HUES6 (cell line): ENCODE results near the gene PSD2.

Source experiments
- H3K27ac ChIP-seq: 2 replicates; pipeline ENCODE4 v1.7.0; 2013; ENCODE audit warnings: low read depth, mild to moderate bottlenecking, low read length, inconsistent platforms
- H3K27me3 ChIP-seq: 2 replicates; pipeline ENCODE4 v1.6.1; 2013; ENCODE audit warnings: low read length; ENCODE audit not compliant: control insufficient read depth, insufficient read depth
- H3K36me3 ChIP-seq: 2 replicates; pipeline ENCODE4 v1.6.1; 2013; ENCODE audit warnings: low read length; ENCODE audit not compliant: control insufficient read depth, insufficient read depth
- H3K4me1 ChIP-seq: 2 replicates; pipeline ENCODE4 v1.6.1; 2013; ENCODE audit warnings: low read length; ENCODE audit not compliant: control insufficient read depth, insufficient read depth
- H3K4me3 ChIP-seq: 2 replicates; pipeline ENCODE4 v1.5.1; 2013; ENCODE audit warnings: low read depth, low read length
- H3K9ac ChIP-seq: one replicate; pipeline ENCODE4 v1.6.1; 2013; ENCODE audit warnings: mild to moderate bottlenecking, low read length
- H3K9me3 ChIP-seq: 2 replicates; pipeline ENCODE4 v1.6.1; 2013; ENCODE audit warnings: low read depth, low read length; ENCODE audit not compliant: control insufficient read depth, insufficient read depth

PSD2 gene

GRCh38 chr5:139795074-139796001 is at the start of gene PSD2:
TSS of gene PSD2 (plus strand) at chr5:139795808. CDS start at chr5:139809441, 13,633 bp downstream.
- Histone ChIP-seq H3K27ac (no peak within 1 kb of the TSS), H3K36me3 (no peaks in the 10 kb centered on the region), H3K4me3 (peak within 1 kb of the TSS; percentile 59), H3K27me3 (peaks cover 99% of the 10 kb centered on the region), H3K9me3 (no peaks in the 10 kb centered on the region), H3K4me1 (0 out of 2 replicates have a peak, but pooled peaks cover 6% of the 10 kb centered on the region), H3K9ac (no peak within 1 kb of the TSS)

DNA sequence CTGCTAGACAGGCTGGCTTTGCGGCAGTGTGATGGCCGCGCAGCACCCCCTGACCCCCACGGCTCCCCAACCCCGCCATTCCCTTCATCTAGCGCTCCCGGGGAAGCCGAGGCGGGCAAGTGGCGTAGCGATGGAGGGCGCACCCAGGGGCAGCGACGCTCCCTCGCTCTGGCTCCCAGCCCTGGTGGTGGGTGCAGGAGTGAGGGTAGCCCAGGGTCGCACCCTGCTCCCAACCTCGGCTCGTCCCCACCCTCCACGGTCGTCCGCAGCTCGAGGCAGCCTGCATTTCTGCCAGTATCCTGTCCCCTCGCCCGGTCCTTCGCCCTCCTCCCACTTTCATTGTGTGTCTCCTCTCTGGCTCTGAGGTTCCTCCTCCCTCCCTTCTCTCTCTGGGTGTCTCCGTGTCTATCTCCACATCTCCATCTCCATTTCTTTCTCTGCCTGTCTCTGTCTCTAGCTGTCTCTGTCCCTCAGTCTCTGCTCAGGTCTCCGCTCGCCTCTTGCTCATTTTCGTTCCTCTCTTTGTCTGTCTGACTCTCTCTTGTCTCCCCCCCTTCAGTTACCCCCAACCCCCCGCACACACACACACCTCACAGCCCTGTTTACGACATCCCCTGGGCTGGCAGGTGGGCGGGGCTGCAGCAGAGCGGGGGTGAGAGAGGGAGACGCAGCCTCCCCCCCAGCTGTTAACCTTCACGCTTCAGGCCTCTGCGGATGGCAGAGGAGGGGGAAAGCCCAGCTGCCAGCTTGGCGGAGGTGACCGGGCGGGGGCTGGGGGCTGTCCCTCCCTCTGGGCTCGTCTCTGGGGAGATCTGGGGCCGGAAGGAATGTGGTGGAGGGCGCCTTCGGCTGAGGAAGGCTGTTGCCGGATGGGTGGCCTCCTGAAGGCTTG is 48.7 kb upstream of the PSD2 start:
- Histone ChIP-seq H3K9ac (peak overlapping the region; percentile 81), H3K4me3 (peak overlapping the region; percentile 63), H3K4me1 (peaks cover 53% of the 10 kb centered on the region), H3K36me3 (no peaks in the 10 kb centered on the region), H3K27ac (peak overlapping the region; percentile 5; the same call in 1 of the 2 replicates), H3K9me3 (no peaks in the 10 kb centered on the region), H3K27me3 (peaks cover 54% of the 10 kb centered on the region)

- H3K4me1 ChIP-seq: peaks cover 45% of the 10 kb centered on the region
- H3K27ac ChIP-seq: peak overlapping the region; percentile 5; the same call in 1 of the 2 replicates
- no peaks in the 10 kb centered on the region for H3K9me3 ChIP-seq
- no peaks in the 10 kb centered on the region for H3K36me3 ChIP-seq
- H3K9ac ChIP-seq: peak overlapping the region; percentile 81
- peak overlapping the region; percentile 63 for H3K4me3 ChIP-seq
- peaks cover 61% of the 10 kb centered on the region for H3K27me3 ChIP-seq
Measured at GRCh38 chr5:139747583-139748504, 47.8 kb upstream of the PSD2 start.

- Histone ChIP-seq H3K4me3 (peak overlapping the region; percentile 63), H3K9me3 (no peaks in the 10 kb centered on the region), H3K9ac (peak overlapping the region; percentile 44), H3K36me3 (no peaks in the 10 kb centered on the region), H3K27ac (no peak overlapping the region), H3K4me1 (peaks cover 39% of the 10 kb centered on the region), H3K27me3 (peaks cover 67% of the 10 kb centered on the region)
Measured at GRCh38 chr5:139748505-139748826, 47.1 kb upstream of the PSD2 start.

DNA sequence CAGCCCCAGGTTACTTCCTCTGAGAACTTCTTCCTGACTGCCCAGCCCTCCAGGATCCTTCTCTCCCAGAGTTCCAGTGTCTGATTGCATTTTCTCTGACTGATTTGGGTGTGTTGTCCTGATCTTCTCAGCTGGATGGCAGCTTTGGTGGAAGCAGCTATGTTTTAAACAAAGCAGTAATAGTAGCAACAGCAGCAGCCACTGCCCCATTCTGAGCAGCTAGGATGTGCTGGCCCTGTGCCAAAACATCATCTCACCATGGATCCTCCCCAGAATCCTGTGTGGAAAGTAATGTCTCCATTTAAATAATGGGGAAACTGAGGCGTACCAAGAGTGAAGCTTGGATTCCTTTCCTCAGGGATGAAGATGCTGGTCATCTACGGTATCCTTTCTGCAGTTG is 46.4 kb upstream of the PSD2 start:
- Histone ChIP-seq H3K27ac (no peak overlapping the region), H3K4me1 (peaks cover 37% of the 10 kb centered on the region)

GRCh38 chr5:139751236-139751635 is 44.4 kb upstream of the PSD2 start:
- H3K27ac ChIP-seq: no peak overlapping the region
- peaks cover 83% of the 10 kb centered on the region for H3K27me3 ChIP-seq
- H3K9me3 ChIP-seq: no peaks in the 10 kb centered on the region
- H3K9ac ChIP-seq: no peak overlapping the region
- H3K4me1 ChIP-seq: peaks cover 31% of the 10 kb centered on the region
- H3K36me3 ChIP-seq: no peaks in the 10 kb centered on the region
- H3K4me3 ChIP-seq: no peak overlapping the region

More for the DNA sequence above, 46.4 kb upstream of the PSD2 start:
- no peak overlapping the region for H3K4me3 ChIP-seq
- H3K36me3 ChIP-seq: no peaks in the 10 kb centered on the region
- no peak overlapping the region for H3K9ac ChIP-seq
- no peaks in the 10 kb centered on the region for H3K9me3 ChIP-seq
- peaks cover 66% of the 10 kb centered on the region for H3K27me3 ChIP-seq

- Histone ChIP-seq H3K4me3 (no peak overlapping the region), H3K9me3 (no peaks in the 10 kb centered on the region), H3K4me1 (peaks cover 26% of the 10 kb centered on the region), H3K27me3 (peaks cover 85% of the 10 kb centered on the region), H3K9ac (no peak overlapping the region), H3K27ac (no peak overlapping the region), H3K36me3 (no peaks in the 10 kb centered on the region)
Measured at GRCh38 chr5:139752506-139753473, 42.8 kb upstream of the PSD2 start.

GRCh38 chr5:139755892-139756671 is 39.5 kb upstream of the PSD2 start:
- no peaks in the 10 kb centered on the region for H3K9me3 ChIP-seq
- peak overlapping the region; percentile 49 for H3K4me3 ChIP-seq
- H3K27ac ChIP-seq: no peak overlapping the region
- no peaks in the 10 kb centered on the region for H3K36me3 ChIP-seq
- peaks cover 35% of the 10 kb centered on the region for H3K4me1 ChIP-seq
- H3K9ac ChIP-seq: peak overlapping the region; percentile 31
- peaks cover 66% of the 10 kb centered on the region for H3K27me3 ChIP-seq

DNA sequence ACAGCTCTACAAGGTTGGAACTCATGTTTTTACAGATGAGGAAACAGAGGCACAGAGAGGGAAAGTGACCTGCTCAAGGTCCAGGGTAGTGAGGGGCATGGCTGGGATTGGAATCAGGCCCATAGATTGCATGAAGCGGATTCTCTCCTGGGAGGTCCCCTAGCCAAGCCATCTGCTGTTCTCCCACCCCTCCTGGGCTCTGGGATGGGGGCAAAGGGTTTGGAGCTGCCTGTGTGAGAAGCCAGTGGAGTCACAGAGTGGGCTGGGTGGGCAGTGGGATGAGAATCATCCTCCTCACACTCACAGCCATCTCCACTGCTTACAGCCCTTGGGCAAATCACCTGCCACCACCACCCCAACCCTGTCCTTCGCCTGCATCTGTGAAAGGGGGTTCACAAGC is 38.6 kb upstream of the PSD2 start:
- peaks cover 35% of the 10 kb centered on the region for H3K4me1 ChIP-seq
- no peak overlapping the region for H3K4me3 ChIP-seq
- H3K27ac ChIP-seq: no peak overlapping the region
- H3K27me3 ChIP-seq: peaks cover 64% of the 10 kb centered on the region
- no peaks in the 10 kb centered on the region for H3K9me3 ChIP-seq
- no peaks in the 10 kb centered on the region for H3K36me3 ChIP-seq
- no peak overlapping the region for H3K9ac ChIP-seq
